ENCODE data around the gene SOCS1.
A peak's percentile ranks its signal among the peaks of the same experiment; 100 is the strongest.

The SOCS1 gene

DNA sequence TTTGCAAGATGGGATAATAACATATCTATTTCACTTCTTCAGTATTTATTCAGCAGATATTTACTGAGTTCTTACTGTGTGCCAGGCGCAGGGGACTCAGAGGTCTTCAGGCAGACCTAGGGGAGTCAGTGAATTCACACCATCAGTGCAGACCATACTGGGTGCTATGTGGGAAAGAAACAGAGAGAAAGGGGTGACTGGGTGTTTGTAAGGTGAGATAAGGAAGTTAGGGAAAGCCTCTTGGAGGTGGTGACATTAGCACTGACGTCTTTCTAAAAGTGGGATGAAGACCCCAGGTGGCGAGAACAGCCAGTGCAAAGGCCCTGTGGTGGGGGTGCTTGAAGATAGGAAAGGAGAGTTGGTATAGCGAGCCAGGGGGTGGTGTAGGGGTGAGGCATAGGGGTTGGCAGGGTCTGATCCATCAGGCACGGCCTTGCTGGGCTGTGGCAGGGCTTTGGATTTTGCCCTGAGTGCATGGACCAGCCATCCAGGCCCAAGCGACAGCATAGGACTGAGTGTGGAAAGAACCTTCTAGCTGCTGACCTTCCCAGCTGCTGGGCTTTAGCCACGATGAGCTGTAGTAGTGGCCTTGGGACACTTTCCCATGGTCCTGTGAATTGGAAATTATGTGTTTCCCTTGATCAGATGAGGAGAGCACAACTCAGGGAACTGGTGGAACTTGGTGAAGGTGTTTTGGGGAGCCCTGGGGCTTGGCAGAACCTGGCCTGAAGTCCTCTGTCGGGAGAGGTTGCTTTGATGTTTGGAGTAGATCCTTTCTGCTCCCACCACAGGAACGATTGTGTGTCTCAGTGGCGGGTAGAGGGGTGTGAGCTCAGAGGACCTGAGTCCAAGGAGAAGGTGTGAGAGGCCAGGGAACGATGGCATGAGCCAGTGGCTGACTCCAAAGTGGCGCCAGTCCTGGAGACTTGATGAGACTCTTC lies 3.9 kb upstream of the SOCS1 start:
- no peak for DNase-seq

DNA sequence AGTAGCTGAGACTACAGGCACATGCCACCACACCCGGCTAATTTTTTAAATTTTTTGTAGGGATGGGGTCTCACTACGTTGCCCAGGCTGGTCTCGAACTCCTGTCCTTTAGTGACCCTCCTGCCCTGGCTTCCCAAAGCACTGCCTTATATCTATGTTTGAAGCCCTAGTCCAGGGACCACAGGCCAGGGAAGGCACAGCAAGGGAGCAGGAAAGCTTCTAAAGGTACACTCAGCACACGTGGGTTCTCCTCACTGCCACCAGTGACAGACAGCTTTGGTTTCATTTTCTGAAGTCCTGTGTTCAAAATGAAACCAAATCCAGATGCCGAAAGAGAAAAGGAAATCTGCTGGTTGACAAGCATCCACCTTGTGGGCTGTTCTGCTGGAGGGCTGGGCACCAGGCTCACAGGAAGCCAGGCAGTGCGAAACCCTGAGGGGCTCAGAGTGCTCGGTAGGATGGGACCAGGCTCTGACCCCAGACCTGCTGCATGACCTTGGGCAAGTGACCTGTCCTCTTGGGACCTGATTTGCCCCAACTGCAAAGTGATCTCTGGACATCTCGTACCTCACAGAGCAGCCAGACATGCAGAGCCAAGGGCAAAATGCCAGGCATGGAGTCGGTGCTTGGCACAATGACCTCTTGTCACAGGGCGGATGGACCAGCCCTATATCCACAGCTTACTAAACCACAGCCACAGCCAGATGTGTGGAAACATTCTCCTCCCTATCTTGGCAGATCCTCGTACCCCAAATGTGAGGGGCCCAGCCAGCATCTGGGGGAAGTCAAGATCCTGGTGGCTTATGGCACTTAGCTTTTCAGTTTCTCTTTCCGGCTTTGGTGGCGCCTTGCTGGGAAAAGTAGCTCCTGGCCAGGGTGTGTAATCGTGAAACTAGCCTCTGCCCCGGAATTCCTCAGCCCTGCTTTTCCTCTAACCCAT lies 2.8 kb upstream of the SOCS1 start:
- DNase-seq: no peak

DNA sequence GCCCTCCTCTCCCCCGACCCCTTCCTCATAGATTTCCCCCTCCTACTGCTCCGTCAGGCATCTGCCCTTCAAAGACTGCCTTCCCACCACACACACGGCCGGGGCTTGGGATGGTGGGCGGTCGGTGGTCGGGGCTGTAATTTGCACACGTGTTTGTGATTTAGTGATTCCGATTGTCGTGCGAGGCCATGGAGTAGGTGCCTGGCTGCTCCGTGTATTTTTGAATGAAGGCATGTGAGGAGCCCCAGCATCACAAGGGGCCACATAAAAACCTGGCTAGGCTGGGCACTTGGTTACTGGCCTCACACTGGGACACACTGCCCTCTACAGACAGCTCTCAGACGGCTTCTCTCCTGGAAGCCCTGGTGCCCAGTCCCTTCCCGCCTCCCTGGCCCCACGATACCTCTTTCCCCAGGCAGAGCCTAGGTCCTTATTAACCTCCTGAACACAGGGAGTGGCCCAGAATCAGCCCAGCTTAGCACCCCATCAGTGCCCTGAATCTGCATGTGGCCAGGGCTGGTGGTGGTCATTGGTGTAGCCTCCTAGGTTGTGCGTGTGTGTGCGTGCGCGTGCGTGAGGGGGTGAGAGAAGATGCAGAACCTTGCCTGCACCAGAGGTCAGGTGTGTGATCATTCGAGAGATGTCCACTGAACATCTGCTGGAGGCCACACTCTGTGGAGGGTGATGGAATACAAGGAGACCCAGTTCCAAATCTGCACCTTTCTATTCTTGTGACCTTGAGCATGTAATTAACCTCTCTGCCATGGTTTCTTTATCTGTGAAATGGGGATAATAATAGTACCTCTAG lies 1.3 kb upstream of the SOCS1 start:
- peak; percentile 58 for DNase-seq

DNA sequence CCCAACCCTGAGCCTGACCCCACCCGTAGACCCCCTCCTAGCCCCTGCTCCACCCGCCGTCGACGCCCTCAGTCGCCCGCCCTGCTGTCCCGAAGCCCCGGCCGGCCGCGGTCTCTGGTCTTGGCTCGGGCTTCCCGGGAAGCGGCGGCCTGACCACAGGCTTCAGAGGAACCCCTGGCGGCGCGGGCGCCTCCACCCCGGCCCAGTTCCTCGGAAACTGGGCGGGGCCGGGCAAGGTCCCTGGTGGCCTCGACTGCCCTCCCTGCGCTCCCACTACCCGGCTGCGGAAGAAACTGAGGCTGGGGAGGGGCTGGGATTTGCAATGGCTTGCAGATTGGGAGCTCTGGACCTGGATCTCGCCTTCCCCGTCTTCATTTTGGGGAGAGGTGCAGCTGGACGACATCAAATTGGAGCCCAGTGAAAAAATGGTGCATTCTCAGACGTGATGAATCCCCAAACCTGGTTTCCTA lies 692 bp upstream of the SOCS1 start:
- DNase-seq: no peak

DNA sequence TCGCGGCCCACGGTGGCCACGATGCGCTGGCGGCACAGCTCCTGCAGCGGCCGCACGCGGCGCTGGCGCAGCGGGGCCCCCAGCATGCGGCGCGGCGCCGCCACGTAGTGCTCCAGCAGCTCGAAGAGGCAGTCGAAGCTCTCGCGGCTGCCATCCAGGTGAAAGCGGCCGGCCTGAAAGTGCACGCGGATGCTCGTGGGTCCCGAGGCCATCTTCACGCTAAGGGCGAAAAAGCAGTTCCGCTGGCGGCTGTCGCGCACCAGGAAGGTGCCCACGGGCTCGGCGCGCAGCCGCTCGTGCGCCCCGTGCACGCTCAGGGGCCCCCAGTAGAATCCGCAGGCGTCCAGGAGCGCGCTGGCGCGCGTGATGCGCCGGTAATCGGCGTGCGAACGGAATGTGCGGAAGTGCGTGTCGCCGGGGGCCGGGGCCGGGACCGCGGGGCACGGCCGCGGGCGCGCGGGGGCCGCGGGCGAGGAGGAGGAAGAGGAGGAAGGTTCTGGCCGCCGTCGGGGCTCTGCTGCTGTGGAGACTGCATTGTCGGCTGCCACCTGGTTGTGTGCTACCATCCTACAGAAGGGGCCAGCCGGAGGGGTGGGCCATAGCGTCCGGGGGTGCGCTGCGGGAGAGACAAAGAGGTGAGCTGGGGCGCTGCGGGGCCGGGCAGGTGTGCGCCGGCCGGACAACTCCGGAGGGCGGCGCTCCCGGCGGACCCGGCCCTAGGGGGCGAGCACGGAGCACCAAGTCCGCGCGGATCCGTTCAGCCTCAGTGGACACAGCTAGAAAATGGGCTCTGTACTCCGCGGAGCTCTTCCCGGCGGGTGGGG lies 879 bp downstream of the SOCS1 start:
- no peak for DNase-seq

DNA sequence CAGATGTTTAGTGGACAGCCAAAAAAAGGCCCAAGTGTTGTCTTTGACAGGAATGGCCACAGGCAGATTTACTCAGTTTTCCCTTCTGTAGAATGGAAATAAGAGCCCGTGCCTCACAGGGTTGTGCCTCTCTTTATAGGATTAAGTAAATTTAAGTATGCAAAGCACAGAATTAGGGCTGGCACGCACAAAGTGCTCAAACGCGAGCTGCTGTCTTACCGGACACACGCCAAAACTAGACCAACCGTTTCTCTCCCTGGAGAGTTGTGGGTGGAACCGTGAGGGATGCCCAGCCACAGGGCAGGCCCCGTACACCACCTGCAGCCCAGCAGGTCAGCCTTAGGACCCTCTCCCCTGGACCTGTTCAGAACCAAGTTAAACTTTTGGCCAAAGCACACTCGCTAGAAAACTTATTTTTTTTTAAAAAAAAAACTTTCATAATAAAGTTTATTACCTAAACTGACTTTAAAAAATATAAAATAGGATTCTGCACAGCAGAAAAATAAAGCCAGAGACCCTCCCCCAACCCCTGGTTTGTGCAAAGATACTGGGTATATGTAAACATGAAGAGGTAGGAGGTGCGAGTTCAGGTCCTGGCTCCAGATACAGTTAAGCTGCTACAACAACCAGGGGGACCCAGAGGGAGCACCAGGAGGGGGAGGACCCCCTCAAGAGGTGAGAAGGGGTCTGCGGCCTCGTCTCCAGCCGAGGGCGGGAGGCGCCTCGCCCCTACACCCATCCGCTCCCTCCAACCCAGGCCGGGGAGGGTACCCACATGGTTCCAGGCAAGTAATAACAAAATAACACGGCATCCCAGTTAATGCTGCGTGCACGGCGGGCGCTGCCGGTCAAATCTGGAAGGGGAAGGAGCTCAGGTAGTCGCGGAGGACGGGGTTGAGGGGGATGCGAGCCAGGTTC lies 1.8 kb downstream of the SOCS1 start:
- no peak for DNase-seq

DNA sequence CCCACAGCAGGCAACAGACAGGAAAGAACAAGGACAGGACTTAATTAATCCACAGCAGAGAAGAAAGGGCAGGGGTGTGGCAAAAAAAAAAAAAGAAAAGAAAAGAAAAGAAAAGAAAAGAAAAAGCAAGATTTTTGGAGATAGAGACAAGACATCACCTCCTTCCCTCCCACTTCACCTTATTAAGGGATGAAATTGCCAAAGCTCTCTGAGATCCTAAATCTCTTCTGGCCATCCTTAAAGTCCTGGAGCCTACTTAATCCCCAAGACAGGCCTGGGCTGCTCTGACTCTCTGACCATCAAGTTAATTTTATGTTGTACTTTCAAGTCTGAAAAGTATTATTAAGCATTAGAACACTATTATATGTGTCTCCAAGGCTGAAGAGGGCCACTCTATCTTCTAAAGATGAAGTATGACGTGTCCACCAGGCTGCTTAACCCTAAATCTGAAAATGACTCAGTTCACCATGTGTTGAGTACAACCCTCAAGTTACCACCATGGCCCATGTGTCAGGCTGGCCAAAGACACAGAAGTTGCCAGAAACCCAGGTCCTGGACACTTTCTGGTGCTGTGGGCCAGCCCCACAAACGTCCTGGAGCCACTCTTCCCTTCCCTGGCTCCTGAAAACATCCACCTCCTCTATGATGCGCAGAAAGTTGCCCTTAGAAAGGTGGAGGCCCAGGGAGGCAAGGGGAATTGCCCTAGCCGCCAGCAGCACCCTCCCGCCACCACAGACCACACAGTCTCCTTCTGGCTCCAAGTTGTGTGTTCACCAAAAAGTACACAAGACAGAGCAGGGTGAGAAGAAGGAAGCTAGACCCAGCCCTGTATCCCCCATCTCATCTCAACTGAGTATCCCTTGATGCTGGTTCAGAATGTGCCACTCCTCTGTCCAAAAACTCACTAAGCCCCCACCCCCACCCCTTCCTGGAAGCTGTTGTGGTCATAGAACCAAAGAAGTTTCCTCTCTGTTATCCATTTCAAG lies 2.7 kb downstream of the SOCS1 start:
- DNase-seq: no peak

DNA sequence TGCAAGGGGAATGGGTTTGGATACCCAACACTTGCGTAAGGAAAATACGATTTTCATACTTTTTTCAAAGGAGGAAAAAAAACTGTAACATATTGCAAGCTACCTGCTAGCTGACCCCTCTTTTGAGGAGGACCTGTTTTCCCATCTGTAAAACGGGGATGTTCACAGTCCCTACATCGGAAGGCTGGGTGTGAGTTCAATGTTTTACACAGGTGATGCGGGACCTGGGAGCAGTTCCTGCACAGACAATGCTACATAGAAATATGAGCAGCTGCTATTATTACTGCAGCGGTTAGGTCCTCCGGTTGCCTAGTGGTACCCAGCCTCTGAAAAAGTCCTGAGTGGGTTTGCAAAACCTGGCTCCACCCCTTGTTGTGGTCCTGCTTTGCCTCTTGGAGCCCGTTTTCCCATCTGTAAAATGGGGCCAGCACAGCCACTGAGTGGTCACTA lies 3.5 kb downstream of the SOCS1 start:
- DNase-seq: no peak

DNA sequence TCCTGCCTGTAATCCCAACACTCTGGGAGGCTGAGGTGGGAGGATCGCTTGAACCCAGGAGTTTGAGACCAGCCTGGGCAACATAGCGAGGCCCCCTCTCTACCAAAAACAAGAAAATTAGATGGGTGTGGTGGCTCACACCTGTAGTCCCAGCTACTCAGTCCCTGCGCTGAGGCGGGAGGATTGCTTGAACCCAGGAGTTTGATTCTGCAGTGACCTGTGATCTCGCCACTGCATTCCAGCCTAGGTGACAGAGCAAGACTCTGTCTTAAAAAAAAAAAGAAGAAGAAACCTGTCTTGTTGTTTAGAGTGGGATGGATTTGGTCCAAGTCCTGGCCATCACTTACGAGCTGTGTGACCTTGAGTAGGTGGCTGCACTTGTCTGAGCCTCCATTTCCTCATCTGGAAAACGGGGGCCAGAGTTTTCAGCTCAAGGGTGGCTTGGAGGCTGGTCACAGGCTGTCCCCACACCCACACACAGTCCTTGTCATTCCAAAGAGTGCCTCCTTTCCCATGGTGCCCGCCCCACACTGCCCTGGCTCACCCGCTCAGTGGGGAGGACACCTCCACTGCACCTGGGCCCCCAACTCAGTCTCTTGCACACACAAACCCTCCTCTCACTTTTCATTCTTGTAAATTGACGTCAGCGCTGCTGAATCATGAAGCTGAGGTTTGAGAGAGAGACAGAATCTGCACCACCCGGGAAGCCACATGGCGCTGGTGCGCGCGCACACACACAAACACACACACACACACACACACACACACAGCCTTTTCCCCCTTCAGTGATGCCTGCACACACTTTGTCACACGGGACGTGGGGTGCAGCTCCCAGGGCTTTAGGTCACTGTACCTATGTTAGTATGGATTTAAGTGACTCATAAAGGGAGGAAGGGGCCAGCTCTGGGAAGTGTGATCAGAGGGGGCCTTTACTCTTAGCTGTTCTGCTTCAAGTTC lies 4.2 kb downstream of the SOCS1 start:
- no peak for DNase-seq

DNA sequence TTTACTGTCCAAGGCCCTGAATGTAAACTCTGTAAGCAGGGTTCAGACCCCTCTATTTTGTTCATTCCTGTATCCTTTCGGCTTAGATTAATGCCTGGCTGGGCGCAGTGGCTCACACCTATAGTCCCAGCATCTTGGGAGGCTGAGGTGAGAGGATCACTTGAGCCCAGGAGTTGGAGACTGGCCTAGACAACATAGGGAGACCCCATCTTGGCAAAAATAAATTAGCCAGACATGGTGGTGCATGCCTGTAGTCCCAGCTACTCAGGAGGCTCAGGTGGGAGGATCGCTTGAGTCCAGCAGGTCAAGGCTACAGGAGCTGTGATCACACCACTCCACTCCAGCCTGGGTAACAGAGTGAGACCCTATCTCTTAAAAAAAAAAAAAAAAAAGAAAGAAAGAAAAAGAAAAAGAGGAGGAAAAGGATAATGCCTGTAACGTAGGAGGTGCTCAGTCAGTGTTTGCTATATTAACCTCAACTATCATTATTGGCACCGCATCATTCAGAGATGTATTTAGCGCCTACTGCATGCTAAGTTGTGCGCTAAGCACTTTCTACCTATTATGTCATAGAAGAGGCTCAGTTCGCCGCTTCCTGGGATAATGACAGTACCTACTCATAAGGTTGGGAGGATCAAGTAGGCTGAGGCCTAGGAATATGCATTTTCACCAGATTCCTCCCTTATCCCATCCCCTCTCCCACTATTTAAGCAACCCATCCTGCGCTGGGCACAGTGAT lies 5.0 kb downstream of the SOCS1 start:
- no peak for DNase-seq

DNA sequence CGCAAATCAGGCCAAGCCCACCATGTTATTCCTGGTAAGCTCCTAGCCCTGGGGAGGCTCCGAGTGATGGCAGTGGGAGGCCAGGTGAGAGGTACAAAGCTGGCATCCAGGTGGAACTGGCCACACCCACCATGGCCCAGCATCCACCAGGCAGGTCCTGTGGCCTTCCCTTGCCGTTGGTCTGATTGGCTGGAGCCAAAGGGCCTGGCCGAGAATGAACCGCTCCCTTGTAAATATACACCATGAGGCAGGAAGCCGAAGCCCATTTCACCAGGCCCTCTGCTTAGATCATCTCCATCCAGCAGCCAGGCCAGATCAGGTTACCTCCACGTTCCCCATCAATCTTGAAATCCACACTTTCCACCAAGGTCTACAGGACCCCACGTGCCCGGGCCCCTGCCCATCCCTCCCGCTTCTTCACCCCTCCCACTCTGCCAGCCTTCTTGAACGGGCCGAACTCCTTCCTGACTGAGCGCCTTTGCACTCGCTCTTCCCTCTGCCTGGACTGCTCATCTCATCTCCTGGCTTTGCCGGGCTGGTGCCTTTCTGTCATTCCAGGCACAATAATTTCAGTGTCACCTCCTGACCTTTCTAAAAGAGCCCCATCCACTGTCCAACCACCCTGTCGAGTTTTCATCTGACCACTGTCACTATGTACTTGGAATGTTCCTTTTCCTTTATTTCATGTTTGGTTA lies 5.8 kb downstream of the SOCS1 start:
- no peak for DNase-seq

DNA sequence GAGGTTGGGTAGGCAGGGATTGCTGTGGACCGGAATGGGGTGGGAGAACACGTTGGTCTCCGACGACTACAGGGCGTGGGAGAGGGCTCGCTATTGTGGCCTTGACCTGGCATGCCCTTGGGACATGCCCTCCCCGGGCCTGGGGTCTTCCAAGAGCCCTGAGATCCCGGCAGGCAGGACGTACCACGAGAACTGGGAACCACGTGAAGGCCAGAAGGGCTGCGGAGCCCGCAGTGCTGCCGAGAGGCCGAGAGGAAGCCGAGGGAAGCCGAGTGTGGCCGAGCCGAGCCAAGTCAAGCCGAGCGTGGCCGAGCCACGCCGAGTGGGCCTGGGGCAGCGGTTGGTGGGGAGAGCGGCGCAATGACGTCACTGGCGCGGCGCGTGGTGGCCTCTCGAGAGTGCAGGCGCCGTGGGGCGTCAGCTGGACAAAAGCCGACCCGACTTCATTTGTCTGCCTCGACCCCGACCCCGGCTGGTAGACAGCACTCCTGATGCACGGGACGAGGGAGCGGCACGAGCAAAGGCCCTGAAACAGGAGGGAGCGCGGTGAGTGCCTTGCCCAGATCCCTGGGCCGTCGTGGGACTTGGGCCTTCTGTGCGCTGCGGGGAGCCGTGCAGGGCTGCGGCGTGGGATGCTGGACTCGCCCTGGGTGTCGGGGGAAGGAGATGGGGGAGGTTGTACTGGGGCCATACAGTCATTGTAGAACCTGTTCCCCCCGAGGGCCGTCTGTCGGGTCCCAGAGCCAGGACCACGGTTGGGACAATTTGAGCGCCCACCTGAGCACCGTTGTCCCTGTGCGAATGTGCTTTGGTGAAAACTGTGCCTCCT lies 6.6 kb downstream of the SOCS1 start:
- no peak for DNase-seq

DNA sequence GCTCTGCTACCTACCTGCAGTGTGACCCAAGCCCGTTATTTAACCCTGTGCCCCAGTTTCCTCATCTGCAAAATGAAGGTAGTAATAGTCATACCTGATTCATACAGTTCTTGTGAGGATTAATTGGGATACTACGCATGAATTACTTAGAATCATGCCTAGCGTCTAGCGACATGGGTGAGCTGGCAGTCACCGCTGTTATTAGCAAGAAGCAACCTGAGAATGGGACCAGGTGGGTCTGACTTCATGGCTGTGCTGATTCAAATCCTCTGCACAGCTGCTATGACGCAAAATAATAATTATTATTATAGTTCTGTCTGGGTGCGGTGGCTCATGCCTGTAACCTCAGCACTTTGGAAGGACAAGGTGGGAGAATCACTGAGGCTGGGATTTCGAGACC lies 7.9 kb downstream of the SOCS1 start:
- peak; percentile 23 for DNase-seq

DNA sequence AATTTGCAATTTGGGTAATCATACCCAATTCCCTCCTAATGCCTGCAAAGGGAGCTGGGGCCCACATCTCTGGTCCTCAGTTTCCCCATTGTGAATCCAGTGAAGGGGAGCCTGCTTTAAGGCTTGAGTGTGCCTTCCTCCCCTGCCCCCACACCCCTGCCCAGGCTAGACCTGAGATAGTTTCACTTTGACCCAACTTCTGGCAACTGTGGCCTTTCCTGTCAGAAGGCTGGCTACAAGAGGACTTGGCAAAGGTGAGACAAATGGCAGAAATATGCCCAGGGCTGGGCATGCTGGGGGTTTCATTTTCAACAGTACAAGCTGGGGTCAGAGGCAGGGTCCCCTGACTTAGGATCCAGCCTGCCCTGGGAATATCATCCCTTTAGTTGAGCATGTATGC lies 10.0 kb downstream of the SOCS1 start:
- no peak for DNase-seq

DNA sequence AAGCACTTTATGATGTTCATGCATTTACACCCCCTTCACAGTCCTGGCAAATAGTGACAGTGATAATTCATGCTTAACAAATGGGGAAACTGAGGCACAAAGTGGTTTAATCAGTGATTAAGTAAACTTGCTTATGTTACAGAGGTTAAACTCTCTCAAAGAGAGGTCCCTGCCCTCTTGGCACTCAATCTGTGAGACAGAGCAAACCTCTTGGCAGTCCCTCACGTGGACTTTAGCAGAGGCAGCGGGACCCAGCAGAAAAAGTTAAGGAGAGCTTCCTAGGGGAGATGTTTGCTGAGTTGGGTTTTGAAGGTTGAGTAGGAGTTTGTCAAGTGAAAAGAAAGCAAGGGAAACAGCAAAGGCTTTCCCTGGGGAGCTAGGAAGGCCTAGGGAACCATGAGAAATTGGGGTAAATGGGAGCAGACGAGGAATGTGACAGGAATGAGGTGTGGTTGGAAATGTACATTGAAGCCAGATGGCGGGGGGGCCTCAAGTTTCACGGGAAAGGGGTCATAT lies 10.7 kb downstream of the SOCS1 start:
- DNase-seq: no peak

DNA sequence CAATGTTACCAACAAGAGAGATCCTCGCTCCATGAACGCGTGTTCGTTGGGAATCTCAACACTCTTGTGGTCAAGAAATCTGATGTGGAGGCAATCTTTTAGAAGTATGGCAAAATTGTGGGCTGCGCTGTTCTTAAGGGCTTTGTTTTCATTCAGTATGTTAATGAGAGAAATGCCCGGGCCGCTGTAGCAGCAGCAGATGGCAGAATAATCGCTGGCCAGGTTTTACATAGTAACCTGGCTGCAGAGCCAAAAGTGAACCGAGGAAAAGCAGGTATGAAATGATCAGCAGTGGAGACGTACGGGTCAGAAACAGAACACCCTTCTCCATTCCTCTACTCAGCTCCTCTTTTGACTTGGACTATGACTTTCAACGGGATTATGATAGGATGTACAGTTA lies 13.3 kb downstream of the SOCS1 start:
- peak; percentile 51 for DNase-seq

Measured in NCI-H1694 treated with DMSO at 0.1 percent for 48 hours (cell line).